NCI-H146 treated with DMSO at 0.1 percent for 48 hours (cell line): ENCODE measurements around the gene TMEM127.
"Not testable (repeated sequence)": the region's sequence is repeated elsewhere in the genome, so short reads cannot be mapped to it uniquely, and the experiment has no call there.

Experiments
- DNase-seq: peaks from one replicate; lab custom pipeline; 2025; ENCODE audit not compliant: unreplicated experiment; lab: John Stamatoyannopoulos, UW

TMEM127 gene

GRCh38 chr2:96243843-96244242 lies 22.0 kb downstream of the TMEM127 start:
- DNase-seq: no peak

GRCh38 chr2:96241900-96242611 lies 23.7 kb downstream of the TMEM127 start:
- no peak for DNase-seq

GRCh38 chr2:96241227-96241626 lies 24.6 kb downstream of the TMEM127 start:
- no peak for DNase-seq

GRCh38 chr2:96240341-96241038 lies 25.3 kb downstream of the TMEM127 start:
- no peak for DNase-seq

GRCh38 chr2:96239745-96240264 lies 26.0 kb downstream of the TMEM127 start:
- no peak for DNase-seq

- no peak for DNase-seq
These were observed 26.7 kb downstream of the TMEM127 start for GRCh38 chr2:96239091-96239490.

- no peak for DNase-seq
These were observed 27.5 kb downstream of the TMEM127 start for GRCh38 chr2:96238266-96238665.

GRCh38 chr2:96236882-96237281 lies 28.9 kb downstream of the TMEM127 start:
- DNase-seq: no peak

GRCh38 chr2:96233880-96234316 lies 31.9 kb downstream of the TMEM127 start:
- DNase-seq: no peak

- DNase-seq: no peak
These were observed 32.4 kb downstream of the TMEM127 start for GRCh38 chr2:96233436-96233835.

GRCh38 chr2:96231316-96231715 lies 34.5 kb downstream of the TMEM127 start:
- no peak for DNase-seq

GRCh38 chr2:96225016-96225533 lies 40.7 kb downstream of the TMEM127 start:
- no peak for DNase-seq

GRCh38 chr2:96221106-96221505 lies 44.7 kb downstream of the TMEM127 start:
- not testable (repeated sequence) for DNase-seq

- not testable (repeated sequence) for DNase-seq
These were observed 45.8 kb downstream of the TMEM127 start for GRCh38 chr2:96219959-96220358.

GRCh38 chr2:96218508-96219131 lies 47.2 kb downstream of the TMEM127 start:
- no peak for DNase-seq

- DNase-seq: no peak
These were observed 51.2 kb downstream of the TMEM127 start for GRCh38 chr2:96214554-96214953.

- no peak for DNase-seq
These were observed 52.4 kb downstream of the TMEM127 start for GRCh38 chr2:96213379-96213778.

GRCh38 chr2:96212339-96212738 lies 53.5 kb downstream of the TMEM127 start:
- no peak for DNase-seq

- no peak for DNase-seq
These were observed 56.1 kb downstream of the TMEM127 start for GRCh38 chr2:96209729-96210085.

- DNase-seq: no peak
These were observed 56.6 kb downstream of the TMEM127 start for GRCh38 chr2:96209011-96209728.
